Inflammatory macrophage treated with lipopolysaccharide for 4 hours (primary cell): ENCODE measurements around the gene SLC28A1.
A peak's percentile ranks its signal among the peaks of the same experiment; 100 is the strongest.
"Not testable (repeated sequence)": the region's sequence is repeated elsewhere in the genome, so short reads cannot be mapped to it uniquely, and the experiment has no call there.

Experiments used
- DNase-seq: peaks from one replicate; pipeline ENCODE4 v3.0.0-alpha.2; 2020

The SLC28A1 gene

DNA sequence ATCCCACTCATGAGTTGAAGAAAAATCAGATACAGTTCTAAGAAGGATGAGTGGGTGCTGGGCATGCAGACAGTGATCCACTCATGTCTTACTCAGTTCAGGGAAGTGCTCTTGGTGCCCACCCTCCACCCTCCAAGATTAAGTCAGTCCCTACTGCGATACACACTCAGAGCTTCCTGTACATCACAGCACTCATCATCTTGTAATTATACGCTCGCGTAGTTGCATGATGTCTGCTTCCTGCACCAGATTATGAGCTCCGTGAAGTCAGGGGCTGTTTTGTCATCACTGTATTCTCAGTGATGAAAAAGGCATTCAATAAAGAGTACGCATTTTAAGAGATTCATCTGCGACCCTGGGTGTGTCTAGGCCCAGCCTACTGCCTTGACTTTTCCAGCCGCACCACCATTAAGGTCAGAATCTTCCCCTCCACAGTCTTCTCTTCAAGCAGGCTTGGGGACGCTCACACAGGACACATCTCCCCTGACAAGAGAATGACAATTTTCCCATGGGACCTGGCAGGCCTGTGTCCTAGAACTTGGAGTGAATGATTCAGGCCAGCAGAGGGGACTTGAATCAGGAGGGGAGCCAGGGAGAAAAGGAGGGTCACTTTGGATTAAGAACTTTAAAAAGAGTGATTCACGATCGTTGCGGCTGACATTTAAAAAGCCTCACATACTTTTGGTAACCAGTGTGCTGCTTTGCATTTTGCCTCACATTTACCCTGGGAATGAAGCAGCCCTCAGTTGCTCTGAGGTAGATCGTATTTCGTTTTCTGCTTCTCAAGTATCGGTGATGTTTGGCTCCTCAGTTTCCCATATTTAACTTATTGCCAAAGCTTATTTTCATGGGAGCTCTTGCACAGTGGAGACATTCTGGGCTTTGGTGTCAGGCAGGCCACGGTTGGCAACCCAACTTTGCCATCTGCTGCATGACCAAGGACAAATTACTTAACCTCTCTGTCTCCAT lies 89.3 kb downstream of the SLC28A1 start:
- DNase-seq = no peak

DNA sequence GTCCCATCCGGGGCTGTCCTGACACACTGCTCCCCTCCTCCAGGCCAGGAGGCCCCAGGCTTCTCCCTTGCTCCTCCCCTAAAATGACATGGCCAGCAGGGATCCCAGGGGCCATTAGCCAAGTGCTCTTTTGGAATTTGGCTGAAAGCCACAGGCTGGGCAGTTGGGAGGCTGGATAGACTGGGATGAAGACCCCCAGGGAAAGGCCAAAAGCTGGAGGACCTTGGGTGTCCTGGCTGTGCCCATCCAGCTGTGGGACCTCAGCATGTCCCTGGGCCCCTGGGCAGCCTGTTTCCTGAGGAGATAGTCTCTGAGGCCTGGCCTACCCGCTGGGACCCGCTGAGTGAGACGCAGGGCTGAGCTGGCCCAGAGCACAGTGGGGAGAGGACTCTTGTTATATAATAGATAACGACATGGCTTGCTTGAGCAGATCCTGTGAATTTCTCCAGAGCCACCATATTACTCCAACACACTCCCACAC lies 91.4 kb downstream of the SLC28A1 start:
- DNase-seq = no peak

DNA sequence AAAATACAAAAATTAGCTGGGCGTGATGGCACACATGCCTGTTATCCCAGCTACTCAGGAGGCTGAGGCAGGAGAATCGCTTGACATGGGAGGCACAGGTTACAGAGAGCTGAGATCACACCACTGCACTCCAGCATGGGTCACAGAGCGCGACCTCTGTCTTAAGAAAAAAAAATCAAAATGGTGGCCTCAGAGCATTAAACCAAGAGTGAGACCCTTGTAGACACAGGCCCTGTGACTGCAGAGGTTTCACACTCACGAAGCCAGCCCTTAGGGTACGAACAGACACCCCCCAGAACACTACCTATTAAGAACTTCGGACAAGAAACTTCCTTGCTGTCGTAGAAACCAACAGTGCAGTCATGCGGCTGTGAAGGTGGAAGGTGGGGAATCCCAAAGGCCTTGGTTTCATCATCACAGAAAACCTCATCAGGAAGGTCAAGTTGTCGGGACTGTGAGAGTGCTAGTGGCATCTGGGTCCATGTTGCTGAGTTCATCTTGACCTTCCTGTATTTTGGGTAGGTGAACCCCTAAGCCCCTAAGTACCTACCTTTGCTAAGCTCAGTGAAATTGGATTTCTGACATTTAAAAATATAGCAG lies 92.4 kb downstream of the SLC28A1 start:
- DNase-seq = no peak

DNA sequence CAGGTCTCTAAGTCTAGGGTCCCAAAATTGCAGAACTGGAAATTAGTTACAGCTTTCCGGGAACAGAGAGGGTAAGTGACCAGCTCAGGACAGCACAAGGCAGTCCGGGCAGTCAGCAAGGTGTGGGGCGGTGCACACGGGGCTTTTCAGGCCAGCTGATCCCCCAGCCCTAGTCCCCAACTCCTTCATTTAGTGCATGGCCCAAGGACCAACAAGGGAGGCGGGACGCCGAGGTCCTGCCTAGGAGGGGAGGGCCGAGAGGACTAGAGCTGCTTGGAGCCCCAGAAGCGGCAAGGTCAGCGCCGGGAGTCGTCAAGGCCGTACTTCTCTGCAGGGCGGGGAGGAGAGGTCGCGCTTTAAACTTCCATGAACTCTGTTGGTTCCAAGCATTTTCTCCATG lies 95.2 kb downstream of the SLC28A1 start:
- DNase-seq = no peak

DNA sequence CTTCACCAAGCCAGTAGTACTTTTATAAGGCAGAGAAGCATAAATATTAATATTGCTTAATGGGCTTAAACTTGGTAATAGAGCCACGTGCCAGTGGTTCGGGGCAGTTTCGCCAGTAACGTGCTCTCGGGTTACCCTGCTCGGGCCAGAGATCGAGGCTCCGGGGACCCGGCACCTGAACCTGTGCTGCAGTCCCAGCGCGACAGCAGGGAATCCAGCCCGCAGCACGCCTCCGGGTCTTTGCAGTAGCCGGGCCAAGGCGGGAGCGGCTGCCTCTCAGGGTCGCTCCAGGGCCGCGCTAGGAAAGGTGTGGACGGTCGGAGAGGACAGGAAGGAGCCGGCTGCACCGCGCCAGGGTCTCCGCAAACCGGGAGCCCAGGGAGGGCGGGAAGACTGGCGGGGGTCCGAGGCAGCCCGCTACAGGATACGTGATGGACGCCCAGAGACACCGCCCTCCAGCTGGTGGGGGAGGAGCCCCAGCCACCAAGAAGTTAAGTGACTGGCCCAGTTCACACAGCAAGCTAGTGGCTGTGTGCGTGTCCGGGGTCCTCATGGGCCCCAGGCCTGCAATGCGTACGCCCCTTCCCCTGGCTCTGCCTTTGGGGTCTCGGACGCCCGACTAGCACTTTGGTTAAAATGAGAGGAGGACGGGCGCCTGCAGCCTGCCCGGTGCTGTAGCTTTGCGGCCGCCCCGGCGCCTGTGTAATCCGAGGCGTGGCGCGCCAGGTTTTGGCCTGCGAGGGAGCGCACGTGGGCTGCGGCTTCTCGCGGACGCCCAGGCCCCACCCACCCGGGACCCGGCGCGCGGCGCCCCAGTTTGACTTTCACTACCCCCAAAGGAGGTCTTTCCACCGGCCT lies 96.0 kb downstream of the SLC28A1 start:
- DNase-seq = peak; percentile 80

DNA sequence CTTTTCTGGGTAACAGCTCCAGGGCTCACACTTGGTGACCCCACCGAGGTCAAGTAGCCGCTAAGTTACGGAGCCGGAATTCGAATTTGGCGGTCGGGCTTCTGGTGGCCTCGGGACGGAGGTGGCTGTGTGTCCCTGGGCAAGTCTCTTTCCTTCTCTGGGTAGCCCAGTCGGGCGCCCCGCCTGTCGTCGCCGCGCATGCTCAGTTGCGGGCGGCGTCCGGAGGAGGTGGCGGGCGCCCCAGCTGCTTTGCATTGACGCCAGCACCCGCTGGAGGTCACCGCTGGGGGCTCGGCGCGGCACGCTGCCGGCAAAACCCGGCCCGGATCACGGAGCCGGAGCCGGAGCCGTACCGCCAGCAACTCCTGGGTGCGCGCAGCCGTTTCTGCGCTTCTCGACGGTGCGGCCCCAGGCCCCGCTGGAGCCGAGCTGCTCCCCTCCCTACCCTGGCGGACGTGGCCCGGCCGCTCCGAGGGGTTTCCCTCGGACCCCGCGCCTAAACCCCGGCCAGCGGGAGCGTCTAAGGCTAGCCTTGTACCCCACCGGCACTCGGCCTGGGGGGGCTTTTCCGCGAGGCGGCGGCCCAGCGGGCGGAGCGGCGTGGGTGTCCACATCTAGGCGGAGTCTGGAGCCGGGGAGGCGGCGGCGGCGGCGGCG lies 96.7 kb downstream of the SLC28A1 start:
- DNase-seq = peak; percentile 98

DNA sequence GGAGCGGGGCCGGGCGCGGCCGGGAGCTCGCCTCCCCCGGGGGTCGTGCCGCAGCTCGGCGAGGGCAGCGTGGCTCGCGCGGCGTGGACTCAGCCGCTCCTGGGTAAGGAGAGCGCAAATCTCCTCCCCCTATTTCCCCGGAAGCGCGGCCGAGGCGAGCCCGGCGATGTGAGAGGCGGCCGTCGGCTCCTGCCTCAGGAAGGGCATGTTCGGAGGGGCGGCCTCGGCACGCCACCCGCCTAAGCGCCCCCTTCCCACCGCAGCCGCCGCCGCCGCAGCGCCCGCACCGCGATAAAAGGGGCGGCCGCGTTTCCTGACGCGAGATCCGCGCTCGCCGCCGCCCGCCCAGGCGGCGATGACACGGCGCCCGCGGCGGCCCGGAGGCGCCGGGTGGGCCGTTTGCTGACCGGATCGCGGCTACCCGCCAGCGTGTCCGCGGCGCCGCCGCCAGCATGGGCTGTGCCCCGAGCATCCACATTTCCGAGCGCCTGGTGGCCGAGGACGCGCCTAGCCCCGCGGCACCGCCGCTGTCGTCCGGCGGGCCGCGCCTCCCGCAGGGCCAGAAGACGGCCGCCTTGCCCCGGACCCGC lies 97.3 kb downstream of the SLC28A1 start, which contains the start of gene PDE8A:
TSS of gene PDE8A (plus strand) at position 146 of the 590 bp plus-strand sequence. CDS start at position 453, 307 bp downstream.
- peak; percentile 60 for DNase-seq

DNA sequence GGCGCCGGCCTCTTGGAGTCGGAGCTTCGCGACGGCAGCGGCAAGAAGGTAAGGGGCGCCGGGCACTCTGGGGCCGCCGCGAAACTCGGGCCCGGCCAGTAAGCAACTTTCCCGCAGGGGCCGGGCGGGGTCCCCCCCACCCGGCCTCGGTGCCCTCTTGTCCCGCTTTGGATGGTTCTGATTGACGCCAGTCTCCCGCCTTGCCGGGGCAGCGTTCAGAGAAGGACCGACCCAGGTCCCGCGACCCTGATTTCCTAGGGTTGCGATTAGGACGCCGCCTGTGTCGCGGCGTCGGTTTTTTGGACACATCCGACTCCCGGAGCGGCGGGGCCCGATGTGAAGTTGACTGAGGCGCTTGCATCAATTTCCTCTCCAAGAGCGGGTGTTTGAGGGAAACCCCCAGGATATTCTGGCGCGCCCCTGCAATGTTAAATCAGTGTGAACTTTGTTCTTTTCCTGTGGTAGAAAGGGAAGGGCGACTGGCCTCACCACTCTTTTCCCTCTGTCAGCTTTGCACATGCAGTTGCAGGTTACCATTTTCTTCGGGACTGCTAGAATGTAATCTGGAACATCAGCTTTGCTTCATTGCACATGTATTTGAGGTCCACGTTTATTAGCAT lies 97.9 kb downstream of the SLC28A1 start:
- DNase-seq = peak; percentile 92

DNA sequence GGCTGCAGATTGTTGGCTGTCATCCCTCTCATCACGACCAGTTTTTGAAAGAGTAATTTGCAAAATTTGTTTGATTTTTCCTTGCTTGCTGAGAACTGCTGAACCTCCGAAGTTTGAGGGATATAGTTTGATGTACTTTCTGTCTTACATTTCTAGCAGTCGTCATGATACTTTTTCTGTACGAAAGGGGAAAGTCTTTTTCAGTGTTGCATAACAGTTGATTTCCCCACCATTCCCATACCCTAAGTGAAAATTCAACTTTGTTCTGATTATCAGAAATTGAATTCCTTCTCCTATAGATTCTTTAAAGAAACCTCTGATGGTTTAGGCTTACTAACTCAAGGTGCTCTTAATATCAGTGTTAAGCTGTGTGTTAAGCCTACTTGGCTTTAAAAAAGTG lies 98.8 kb downstream of the SLC28A1 start:
- peak; percentile 67 for DNase-seq

DNA sequence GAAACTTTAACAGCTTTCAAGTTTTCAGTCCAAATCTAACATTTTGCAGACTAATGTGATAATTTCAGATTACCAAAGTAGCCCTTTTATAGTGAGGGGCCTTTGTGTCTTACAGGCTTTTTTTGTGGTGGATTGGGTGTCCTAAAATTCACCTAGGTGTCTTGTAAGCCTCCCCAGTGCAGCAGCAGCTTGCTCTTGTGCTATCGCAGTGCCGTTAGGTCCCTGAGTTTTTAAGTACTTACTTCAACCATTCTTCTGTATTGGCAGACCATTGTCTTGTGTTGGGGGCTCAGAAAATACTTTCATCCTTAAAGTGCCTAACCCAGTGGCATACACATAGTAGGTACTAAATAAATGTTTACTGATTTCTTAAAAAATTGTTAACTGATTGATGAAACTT lies 99.2 kb downstream of the SLC28A1 start:
- DNase-seq = no peak

DNA sequence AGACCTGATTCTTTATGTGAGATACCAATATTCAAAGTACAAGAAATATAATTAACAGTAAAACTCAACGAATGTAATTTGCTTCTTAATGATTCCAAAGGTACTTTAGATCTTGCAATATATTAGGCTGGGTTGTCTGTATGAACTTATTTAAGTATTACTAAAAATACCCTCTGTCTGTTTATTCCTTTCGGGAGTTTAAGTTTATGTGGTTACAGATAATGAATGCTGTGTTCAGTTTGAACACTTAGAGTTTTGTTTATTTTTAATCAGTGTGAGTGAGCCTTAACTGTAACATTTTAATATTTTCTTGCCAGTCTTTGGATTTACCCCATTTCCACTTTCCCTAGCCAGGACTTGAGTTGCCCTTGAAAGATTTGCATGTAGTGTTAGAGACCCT lies 100.7 kb downstream of the SLC28A1 start:
- no peak for DNase-seq

DNA sequence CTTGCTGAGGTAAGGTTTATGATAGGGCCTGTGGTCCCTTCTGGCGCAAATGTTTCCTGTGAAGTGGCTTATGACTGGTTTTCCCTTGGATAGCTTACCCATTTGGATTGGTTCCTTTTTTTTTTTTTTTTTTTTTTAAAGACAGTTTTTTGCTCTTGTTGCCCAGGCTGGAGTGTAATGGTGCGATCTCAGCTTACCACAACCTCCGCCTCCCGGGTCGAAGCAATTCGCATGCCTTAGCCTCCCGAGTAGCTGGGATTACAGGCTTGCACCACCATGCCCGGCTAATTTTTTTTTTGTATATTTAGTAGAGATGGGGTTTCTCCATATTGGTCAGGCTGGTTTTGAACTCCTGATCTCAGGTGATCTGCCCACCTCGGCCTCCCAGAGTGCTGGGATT lies 102.9 kb downstream of the SLC28A1 start:
- not testable (repeated sequence) for DNase-seq

DNA sequence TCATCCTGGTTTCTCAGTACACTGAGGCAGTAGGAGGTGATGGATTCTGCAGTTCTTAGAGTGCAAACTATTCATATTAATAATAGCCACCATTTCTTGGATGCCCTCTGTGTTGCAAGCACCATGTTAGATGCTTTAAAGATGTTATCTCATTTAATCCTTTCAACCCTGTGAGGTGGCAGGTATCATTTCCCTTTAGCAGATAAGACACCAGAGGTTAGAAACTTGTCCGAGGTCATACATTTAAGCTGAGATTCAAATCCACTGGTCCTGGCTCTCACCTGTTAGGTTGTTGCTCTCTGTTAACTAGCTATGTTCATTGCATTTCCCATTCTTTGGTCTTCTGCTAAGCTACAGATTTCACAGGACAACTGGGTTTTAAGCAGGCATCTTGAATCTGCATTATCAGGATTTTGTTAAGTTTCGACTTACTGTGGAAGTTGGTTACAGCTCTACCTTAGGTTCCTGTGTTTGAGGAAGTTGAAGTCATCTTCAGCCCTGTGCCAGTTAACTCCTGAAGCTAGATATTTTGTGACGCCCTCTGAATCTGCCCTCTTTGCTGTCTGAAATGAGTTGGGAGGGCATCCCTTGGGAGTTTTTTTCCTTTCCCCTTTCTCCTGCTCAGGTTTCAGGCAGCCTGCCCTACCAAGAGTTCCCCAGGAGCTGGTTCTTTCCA lies 103.6 kb downstream of the SLC28A1 start:
- no peak for DNase-seq

DNA sequence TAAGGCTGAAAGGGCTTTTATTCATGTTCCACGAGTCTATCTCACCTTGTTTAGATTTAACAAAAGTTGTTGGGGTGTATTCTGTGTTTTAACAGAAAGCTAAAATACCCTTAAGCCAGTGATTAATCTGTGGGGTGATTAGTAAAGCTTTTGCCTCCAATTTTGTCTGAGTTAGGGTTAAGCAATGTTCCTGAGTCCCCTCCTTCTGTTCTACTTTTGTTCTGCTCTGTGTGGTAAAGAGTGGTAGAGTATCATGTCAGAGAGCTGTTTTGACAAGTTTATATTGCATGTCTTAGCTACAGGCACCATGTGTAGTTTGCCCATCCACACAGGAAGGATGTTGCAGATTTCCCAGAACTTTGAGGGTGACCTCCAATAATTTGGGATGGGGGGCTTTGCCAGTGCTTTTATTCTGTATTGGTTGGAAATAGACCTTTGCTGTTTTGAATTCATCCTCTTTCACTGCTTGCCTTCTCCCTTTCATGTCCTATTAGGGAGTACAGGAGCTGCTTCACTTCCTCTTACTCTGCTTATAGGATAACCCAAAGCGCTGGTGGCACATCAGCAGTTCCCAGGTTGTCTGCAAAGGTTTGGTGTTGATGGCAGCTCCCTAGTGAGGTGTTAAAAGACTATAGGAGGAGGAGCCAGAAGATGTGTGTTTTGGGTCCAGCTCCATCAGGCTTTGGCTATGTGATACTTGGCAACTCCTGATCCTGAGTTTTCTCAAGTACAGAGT lies 104.6 kb downstream of the SLC28A1 start:
- no peak for DNase-seq

DNA sequence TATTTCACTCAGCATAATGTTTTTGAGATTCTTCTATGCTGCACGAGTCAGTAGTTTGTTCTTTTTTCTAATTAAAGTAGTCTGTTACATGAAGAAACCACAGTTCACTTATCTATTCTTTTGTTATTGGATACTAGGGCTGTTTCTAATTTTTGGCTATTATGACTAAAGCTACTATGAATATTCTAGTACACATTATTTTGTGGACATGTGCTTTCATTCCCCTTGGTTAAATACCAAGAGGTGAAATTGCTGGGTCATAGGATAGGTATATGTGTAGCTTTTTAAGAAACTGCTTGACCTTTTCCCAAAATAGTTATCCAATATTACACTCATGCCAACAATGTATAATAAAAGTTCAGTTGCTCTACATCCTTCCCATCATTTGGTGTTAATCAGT lies 106.0 kb downstream of the SLC28A1 start:
- DNase-seq = no peak

DNA sequence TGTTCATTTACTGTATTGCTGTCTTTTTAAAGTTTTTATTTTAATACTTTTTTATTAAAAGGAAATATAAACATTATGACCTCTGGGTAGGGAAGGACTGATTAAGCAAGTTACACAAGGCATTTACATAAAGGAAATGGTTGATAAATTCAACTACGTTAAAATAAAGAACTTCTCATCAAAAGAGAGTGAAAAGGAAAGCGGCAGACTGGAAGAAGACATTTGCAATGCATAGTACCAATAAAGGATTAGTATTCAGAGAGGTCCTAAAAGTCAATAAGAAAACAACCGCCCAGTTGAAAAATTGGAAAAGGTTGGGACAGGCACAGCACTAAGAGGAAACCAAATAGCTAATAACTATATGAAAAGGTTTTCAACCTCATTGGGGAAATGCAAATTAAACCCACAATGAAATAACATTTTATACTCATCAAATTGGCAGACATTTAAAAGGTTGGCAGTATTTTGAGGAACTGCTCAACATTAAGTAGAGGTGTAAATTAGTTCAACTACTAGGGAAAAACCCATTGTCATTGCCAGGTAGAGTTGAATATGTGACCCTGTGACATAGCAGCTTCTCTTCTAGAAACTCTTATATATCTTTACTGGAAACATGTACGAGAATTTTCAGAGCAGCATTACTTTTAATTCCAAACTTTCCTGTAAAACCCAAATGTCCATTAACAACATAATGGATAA lies 106.7 kb downstream of the SLC28A1 start:
- DNase-seq = peak; percentile 51

DNA sequence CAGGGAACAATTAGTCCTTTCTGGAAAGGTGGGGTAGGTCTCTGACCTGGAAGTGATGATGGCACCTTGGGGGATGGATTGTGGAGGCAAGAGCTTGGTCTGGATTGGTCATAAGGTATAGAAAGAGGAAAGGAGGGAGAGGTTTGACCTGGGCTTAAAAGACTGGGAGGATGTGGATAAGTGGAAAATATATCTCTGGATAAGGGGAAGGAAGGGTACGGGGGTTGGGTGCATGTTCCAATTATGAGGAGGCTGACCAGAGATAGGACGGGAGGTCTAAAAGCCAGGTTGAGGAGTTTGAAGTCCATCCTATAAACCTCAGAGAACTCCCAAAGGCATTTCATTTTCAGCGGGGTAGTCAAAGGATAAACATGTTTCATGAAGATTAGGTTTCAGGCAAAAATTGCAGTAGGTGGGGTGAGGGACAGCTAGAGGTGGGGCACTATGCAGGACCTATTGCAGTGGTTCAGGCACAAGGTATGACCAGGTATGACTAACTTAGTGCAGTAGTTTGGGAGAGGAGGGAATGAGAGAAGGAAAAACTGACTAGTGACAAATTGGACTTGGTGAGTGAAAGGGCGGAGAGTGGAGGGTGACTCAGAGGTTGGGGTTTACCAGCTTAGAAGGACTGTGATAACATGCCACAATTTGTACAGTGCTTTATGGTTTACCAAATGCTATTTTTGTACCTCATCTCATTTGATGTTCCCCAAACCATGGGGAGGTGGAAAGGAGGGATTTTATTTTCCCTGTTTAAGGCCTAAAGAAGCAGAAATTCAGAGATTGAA lies 107.9 kb downstream of the SLC28A1 start:
- DNase-seq = peak; percentile 84
